Smooth muscle cell of the pulmonary artery (primary cell): ENCODE measurements around the gene BAX. TPM values are rescaled to one million over a fixed set of nuclear protein-coding genes. Genes with fewer than 3 reads are reported as not detected.

Experiments
- total RNA-seq: library from RNA; depleted of rRNA; stranded (reverse); fragments of >200 nt; gene quantifications from 2 replicates; pipeline ENCODE4 v1.2.3, GENCODE V29; 2014

BAX gene
- 79.2 and 117 TPM in 2 replicates for total RNA-seq

DNA sequence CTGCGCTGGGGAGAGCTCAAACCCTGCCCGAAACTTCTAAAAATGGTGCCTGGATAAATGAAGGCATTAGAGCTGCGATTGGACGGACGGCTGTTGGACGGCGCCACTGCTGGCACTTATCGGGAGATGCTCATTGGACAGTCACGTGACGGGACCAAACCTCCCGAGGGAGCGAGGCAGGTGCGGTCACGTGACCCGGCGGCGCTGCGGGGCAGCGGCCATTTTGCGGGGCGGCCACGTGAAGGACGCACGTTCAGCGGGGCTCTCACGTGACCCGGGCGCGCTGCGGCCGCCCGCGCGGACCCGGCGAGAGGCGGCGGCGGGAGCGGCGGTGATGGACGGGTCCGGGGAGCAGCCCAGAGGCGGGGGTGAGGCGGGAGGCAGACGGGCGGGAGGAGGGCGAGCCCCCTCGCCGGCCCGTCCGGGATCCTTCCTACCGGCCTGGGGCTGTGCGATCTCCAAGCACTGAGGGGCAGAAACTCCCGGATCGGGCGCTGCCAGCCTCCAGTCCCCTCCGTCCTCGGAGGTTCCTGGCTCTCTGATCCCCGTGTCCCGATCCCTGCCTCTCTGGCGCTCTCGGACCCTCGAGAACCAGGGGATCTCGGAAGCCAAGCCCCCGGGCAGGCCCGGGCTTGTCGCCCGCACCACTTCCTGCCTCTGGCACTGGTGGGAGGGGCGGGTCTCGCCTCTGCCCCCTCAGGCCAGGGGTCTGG lies at the start of gene BAX:
TSS of gene BAX (plus strand) at position 281 of the 713 bp plus-strand sequence. CDS start at position 335, 54 bp downstream.

DNA sequence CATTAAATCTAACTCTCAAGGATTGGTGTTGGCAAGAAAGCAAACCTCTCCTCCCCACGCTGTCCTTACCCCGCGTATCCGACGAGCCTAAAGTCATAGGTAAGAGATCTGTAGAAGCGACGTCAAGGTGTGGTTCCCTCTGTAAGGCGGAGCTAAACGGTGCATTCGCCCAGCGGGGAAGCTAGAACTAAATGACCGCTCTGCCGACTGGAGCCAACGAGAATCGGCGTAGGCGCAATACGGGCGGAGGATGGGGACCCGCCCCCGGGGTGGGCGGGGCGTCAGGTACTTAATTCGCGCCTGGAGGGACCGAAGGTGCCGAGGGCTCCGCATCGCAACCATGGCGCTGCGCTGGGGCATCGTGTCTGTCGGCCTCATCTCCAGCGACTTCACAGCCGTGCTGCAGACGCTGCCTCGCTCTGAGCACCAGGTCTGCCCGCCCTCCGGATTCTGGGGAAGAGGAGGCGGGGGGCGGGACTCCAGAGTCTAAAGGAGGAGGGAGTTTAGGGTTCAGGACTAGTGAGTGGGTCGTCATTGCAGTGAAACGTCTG lies 21.2 kb upstream of the BAX start, which contains the start of gene DHDH:
TSS of gene DHDH (plus strand) at position 318 of the 551 bp plus-strand sequence. CDS start at position 341, 23 bp downstream.

DNA sequence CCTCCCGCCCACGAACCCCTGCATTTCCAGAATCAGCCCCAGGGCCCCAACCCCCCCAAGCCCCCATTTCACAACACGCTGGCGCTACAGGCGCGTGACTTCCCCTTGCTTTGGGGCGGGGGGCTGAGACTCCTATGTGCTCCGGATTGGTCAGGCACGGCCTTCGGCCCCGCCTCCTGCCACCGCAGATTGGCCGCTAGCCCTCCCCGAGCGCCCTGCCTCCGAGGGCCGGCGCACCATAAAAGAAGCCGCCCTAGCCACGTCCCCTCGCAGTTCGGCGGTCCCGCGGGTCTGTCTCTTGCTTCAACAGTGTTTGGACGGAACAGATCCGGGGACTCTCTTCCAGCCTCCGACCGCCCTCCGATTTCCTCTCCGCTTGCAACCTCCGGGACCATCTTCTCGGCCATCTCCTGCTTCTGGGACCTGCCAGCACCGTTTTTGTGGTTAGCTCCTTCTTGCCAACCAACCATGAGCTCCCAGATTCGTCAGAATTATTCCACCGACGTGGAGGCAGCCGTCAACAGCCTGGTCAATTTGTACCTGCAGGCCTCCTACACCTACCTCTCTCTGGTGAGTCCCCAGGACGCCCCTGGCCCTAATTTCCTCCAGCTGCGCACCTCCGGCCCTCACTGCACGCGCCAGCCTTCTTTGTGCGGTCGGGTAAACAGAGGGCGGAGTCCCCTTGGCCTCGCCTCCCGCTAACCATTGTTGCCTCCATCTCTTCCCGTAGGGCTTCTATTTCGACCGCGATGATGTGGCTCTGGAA lies 10.5 kb downstream of the BAX start, which contains the start of gene FTL:
TSS of gene FTL (plus strand) at position 270 of the 766 bp plus-strand sequence. CDS start at position 469, 199 bp downstream.

DNA sequence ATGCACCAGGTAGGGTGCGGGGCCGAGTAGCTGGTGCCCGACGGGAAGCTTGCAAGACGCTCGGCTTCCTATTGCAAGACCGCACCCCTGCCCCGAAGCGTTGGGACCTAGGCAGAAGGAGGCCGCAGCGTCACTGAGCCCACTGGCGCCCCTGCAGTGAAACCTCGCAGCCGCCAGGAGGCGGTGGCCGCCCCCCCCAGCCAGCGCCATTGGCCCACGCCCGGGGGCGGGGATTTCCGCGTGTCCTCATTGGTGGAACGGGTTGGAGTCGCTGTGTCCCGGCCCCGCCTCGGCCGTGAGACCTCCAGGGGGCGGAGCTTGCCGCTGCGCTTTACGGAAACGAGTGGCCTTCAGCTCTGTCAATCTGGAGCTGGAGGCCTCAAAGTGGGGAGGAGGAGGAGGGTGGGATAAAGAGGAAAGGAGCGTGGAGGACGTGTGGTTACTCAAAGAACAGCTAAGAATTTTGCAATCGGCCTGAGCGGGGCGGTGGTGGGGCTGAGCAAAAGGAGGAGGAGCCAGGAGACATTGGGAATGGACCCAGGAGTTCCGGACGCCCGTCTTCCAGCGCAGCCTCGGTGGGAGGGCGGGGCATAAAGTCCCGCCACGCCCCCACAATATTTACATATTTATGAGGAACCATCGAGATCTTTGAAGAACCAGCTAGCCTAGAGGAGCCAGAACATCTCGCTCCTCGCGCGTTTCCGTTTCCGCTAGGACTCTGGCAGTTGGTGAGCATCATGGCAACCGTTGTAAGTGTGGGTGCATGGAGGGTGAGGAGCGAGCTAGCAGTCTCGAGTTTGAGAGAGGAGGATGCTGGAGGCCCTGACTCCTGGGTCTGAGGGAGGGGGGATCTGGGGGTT lies 38.7 kb downstream of the BAX start, which contains the start of the genes GYS1 and RUVBL2:
TSS of gene GYS1 (minus strand) at position 135 of the 860 bp plus-strand sequence. CDS start 197 bp downstream, outside the sequence.
TSS of gene RUVBL2 (plus strand) at position 713 of the 860 bp plus-strand sequence. CDS start at position 738, 25 bp downstream.

Other genes with a start within 250 kb of the BAX start
- gene MAMSTR, start 235.2 kb upstream of the BAX start, total RNA-seq: 0.65 and 0.69 TPM in 2 replicates
- 0.52 and 1.0 TPM in 2 replicates for gene RASIP1, start 214.3 kb upstream of the BAX start, total RNA-seq
- 0.07 TPM in 1 of 2 replicates, not detected in the other for gene IZUMO1, start 208.0 kb upstream of the BAX start, total RNA-seq
- gene FUT1, start 202.2 kb upstream of the BAX start, total RNA-seq: 0.13 TPM in 2 replicates
- gene FGF21, start 199.4 kb upstream of the BAX start, total RNA-seq: not detected in 2 replicates
- 33.0 and 35.3 TPM in 2 replicates for gene BCAT2, start 143.8 kb upstream of the BAX start, total RNA-seq
- gene HSD17B14, start 118.4 kb upstream of the BAX start, total RNA-seq: 2.2 and 2.8 TPM in 2 replicates
- 21.3 and 22.6 TPM in 2 replicates for gene PLEKHA4, start 86.3 kb upstream of the BAX start, total RNA-seq
- gene PPP1R15A, start 82.5 kb upstream of the BAX start, total RNA-seq: 53.2 and 70.7 TPM in 2 replicates
- 0.23 TPM in 1 of 2 replicates, not detected in the other for gene TULP2, start 56.1 kb upstream of the BAX start, total RNA-seq
- 522 and 547 TPM in 2 replicates for gene NUCB1, start 54.6 kb upstream of the BAX start, total RNA-seq
- gene DHDH, start 21.2 kb upstream of the BAX start, total RNA-seq: 0.17 TPM in 1 of 2 replicates, not detected in the other
- 4,527 and 7,180 TPM in 2 replicates for gene FTL, start 10.4 kb downstream of the BAX start, total RNA-seq
- gene GYS1, start 38.4 kb downstream of the BAX start, total RNA-seq: 108 and 117 TPM in 2 replicates
- gene RUVBL2, start 39.0 kb downstream of the BAX start, total RNA-seq: 156 and 174 TPM in 2 replicates
- gene LHB, start 62.2 kb downstream of the BAX start, total RNA-seq: not detected in 2 replicates
- gene CGB3, start 69.5 kb downstream of the BAX start, total RNA-seq: not detected in 2 replicates
- gene CGB2, start 77.0 kb downstream of the BAX start, total RNA-seq: not detected in 2 replicates
- gene CGB1, start 82.0 kb downstream of the BAX start, total RNA-seq: not detected in 2 replicates
- not detected in 2 replicates for gene CGB5, start 89.0 kb downstream of the BAX start, total RNA-seq
- not detected in 2 replicates for gene CGB8, start 94.2 kb downstream of the BAX start, total RNA-seq
- under 0.01 and 0.17 TPM in 2 replicates for gene CGB7, start 102.9 kb downstream of the BAX start, total RNA-seq
- not detected in 2 replicates for gene NTF4, start 109.9 kb downstream of the BAX start, total RNA-seq
- not detected in 2 replicates for gene KCNA7, start 117.8 kb downstream of the BAX start, total RNA-seq
- gene SNRNP70, start 130.6 kb downstream of the BAX start, total RNA-seq: 159 and 170 TPM in 2 replicates
- 7.5 and 12.6 TPM in 2 replicates for gene LIN7B, start 159.5 kb downstream of the BAX start, total RNA-seq
- gene C19orf73, start 164.3 kb downstream of the BAX start, total RNA-seq: 0.26 and 0.36 TPM in 2 replicates
- 2.6 and 2.7 TPM in 2 replicates for gene PPFIA3, start 164.7 kb downstream of the BAX start, total RNA-seq
- gene HRC, start 200.5 kb downstream of the BAX start, total RNA-seq: 0.53 and 0.65 TPM in 2 replicates
- gene TRPM4, start 202.9 kb downstream of the BAX start, total RNA-seq: 27.5 and 30.3 TPM in 2 replicates